HCT116 (cell line): Measurements from ENCODE around the gene WDHD1. TPM values are rescaled to one million over a fixed set of nuclear protein-coding genes. Genes with fewer than 3 reads are reported as not detected.
"Not testable (repeated sequence)": the region's sequence is repeated elsewhere in the genome, so short reads cannot be mapped to it uniquely, and the experiment has no call there.

ENCODE experiments used
- ATAC-seq: fragments of 200-7000 bp; cut with Tn5 transposase; 2 replicates; pipeline ENCODE4 v1.9.1; 2020; ENCODE audit warnings: mild to moderate bottlenecking, moderate library complexity
- BruUV-seq: library from RNA; stranded (reverse); fragments of 400-500 nt; replicated peaks from 2 replicates; lab custom pipeline; 2021; lab: Mats Ljungman, UMichigan
- CTCF ChIA-PET: fragments of 300-600 bp; sonication (Branson Sonifier 250); formaldehyde crosslinking; loops from one replicate; lab custom pipeline; 2021; ENCODE audit warnings: antibody characterized with exemption; lab: Charles Lee
- POLR2A ChIA-PET: fragments of 300-600, 350-600 bp; sonication (Branson Sonifier 250); formaldehyde crosslinking; loops from one replicate; lab custom pipeline; 2021; ENCODE audit warnings: antibody characterized with exemption; lab: Charles Lee
- RAD21 ChIA-PET, 2 experiments: fragments of 300-600 bp; sonication (Branson Sonifier 250); formaldehyde crosslinking; loops; one replicate each; lab custom pipeline; 2023; ENCODE audit warnings: low total read pairs in 2 of 2; ENCODE audit not compliant: uncharacterized antibody in 2 of 2, unreplicated experiment in 2 of 2, low non-redundant PET in 1 of 2; lab: Charles Lee
- DNase-seq: peaks from one replicate; pipeline ENCODE4 v3.0.0-alpha.2; 2010; ENCODE audit warnings: low read depth, low spot score
- H2AFZ ChIP-seq: fragments of 200-600 bp; shearing (Covaris generic), sonication (generic); 2 replicates; pipeline ENCODE4 v1.6.1; 2017; ENCODE audit warnings: low read depth, mixed run types, mixed read lengths, antibody characterized with exemption, low read length; ENCODE audit not compliant: poor library complexity, severe bottlenecking
- H3K27ac ChIP-seq: 2 replicates; pipeline ENCODE4 v1.5.1; 2012; ENCODE audit warnings: low read depth, low read length
- H3K27me3 ChIP-seq: fragments of 200-600 bp; sonication (generic); 2 replicates; pipeline ENCODE4 v1.6.1; 2016; ENCODE audit warnings: mixed run types, low read length, mixed read lengths; ENCODE audit not compliant: insufficient read depth
- H3K36me3 ChIP-seq, 2 experiments: fragments of 200-500 bp in 1 of 2; fragments of 200-600 bp in 1 of 2; sonication (Bioruptor generic) in 1 of 2; sonication (generic) in 1 of 2; 2 replicates each; pipeline versions ENCODE4 v1.5.1 to v1.6.1; 2014 to 2016; ENCODE audit warnings: low read length in 2 of 2, inconsistent platforms in 1 of 2, mixed read lengths in 1 of 2, mixed run types in 1 of 2; ENCODE audit not compliant: insufficient read depth in 2 of 2, control insufficient read depth in 1 of 2
- H3K4me1 ChIP-seq, 2 experiments: fragments of 200-600 bp in 1 of 2; sonication (generic) in 1 of 2; 2 replicates each; pipeline versions ENCODE4 v1.5.1 to v1.6.1; 2012 to 2017; ENCODE audit warnings: low read length in 2 of 2, inconsistent platforms in 1 of 2, mild to moderate bottlenecking in 1 of 2, mixed read lengths in 1 of 2, mixed run types in 1 of 2, moderate library complexity in 1 of 2; ENCODE audit not compliant: insufficient read depth in 2 of 2, control insufficient read depth in 1 of 2
- H3K4me2 ChIP-seq: fragments of 200-600 bp; sonication (generic); 2 replicates; pipeline ENCODE4 v1.6.1; 2017; ENCODE audit warnings: mixed run types, low read length, mixed read lengths
- H3K4me3 ChIP-seq, 2 experiments: fragments of 200-600 bp in 1 of 2; sonication (generic) in 1 of 2; replicated peaks in 1 of 2; 2 replicates each; pipeline ENCODE4 v1.5.1; 2011 to 2016; ENCODE audit warnings: low read length in 2 of 2, control low read depth in 1 of 2, low read depth in 1 of 2, mild to moderate bottlenecking in 1 of 2, mixed read lengths in 1 of 2, mixed run types in 1 of 2
- H3K79me2 ChIP-seq: fragments of 200-600 bp; sonication (generic); 2 replicates; pipeline ENCODE4 v1.6.1; 2017; ENCODE audit warnings: mild to moderate bottlenecking, mixed run types, low read length, moderate library complexity, mixed read lengths; ENCODE audit not compliant: insufficient read depth
- H3K9ac ChIP-seq: fragments of 200-600 bp; sonication (generic); 2 replicates; pipeline ENCODE4 v1.6.1; 2016; ENCODE audit warnings: low read length, mixed read lengths
- H3K9me2 ChIP-seq: fragments of 200-600 bp; sonication (generic), shearing (Covaris generic); 2 replicates; pipeline ENCODE4 v1.6.1; 2017; ENCODE audit warnings: mixed run types, mild to moderate bottlenecking, moderate library complexity; ENCODE audit not compliant: insufficient read depth
- H3K9me3 ChIP-seq, 2 experiments: fragments of 200-500 bp in 1 of 2; fragments of 200-600 bp in 1 of 2; sonication (Bioruptor generic) in 1 of 2; sonication (generic) in 1 of 2; 2 replicates each; pipeline ENCODE4 v1.6.1; 2014 to 2017; ENCODE audit warnings: low read length in 2 of 2, mixed read lengths in 2 of 2, inconsistent platforms in 1 of 2, low read depth in 1 of 2, mild to moderate bottlenecking in 1 of 2, mixed run types in 1 of 2, moderate library complexity in 1 of 2; ENCODE audit not compliant: control insufficient read depth in 1 of 2, insufficient read depth in 1 of 2
- H4K20me1 ChIP-seq: fragments of 200-600 bp; sonication (generic), shearing (Covaris generic); 2 replicates; pipeline ENCODE4 v1.6.1; 2017; ENCODE audit warnings: mixed run types, mild to moderate bottlenecking, moderate library complexity; ENCODE audit not compliant: insufficient read depth
- ATF3 ChIP-seq: IDR thresholded peaks from 2 replicates; pipeline ENCODE4 v1.6.1; 2012
- CBX3 ChIP-seq: IDR thresholded peaks from 2 replicates; pipeline ENCODE4 v1.6.1; 2012; ENCODE audit warnings: low read depth
- CEBPB ChIP-seq: IDR thresholded peaks from 2 replicates; pipeline ENCODE4 v1.6.1; 2012; ENCODE audit warnings: low read depth
- CTCF ChIP-seq, 3 experiments: fragments of 200-600 bp in 1 of 3; sonication (generic) in 1 of 3; IDR thresholded peaks in 2 of 3; conservative IDR thresholded peaks in 1 of 3; 2 replicates each; pipeline ENCODE4 v1.5.1; 2012 to 2017; ENCODE audit warnings: low read depth in 2 of 3, low read length in 2 of 3, antibody characterized with exemption in 1 of 3, borderline replicate concordance in 1 of 3, control low read depth in 1 of 3, mild to moderate bottlenecking in 1 of 3, mixed read lengths in 1 of 3, mixed run types in 1 of 3, moderate library complexity in 1 of 3; ENCODE audit not compliant: insufficient read depth in 1 of 3
- EGR1 ChIP-seq: IDR thresholded peaks from 2 replicates; pipeline ENCODE4 v1.6.1; 2012; ENCODE audit warnings: low read depth
- ELF1 ChIP-seq: IDR thresholded peaks from 2 replicates; pipeline ENCODE4 v1.6.1; 2012; ENCODE audit warnings: low read depth, borderline replicate concordance
- EZH2phosphoT487 ChIP-seq: fragments of 200-600 bp; IDR thresholded peaks from 2 replicates; pipeline ENCODE4 v1.6.1; 2018; ENCODE audit warnings: antibody characterized with exemption, borderline replicate concordance
- JUND ChIP-seq: IDR thresholded peaks from 2 replicates; pipeline ENCODE4 v1.6.1; 2012
- POLR2A ChIP-seq: IDR thresholded peaks from 2 replicates; pipeline ENCODE4 v1.7.0; 2011; ENCODE audit warnings: borderline replicate concordance; ENCODE audit not compliant: insufficient read depth, insufficient read length; ENCODE audit errors: extremely low read depth
- POLR2AphosphoS5 ChIP-seq: IDR thresholded peaks from 2 replicates; pipeline ENCODE4 v1.6.1; 2011; ENCODE audit warnings: mild to moderate bottlenecking, low read depth, low read length, moderate library complexity
- SRF ChIP-seq: IDR thresholded peaks from 2 replicates; pipeline ENCODE4 v1.6.1; 2012; ENCODE audit warnings: low read depth
- TCF7L2 ChIP-seq: IDR thresholded peaks from 2 replicates; pipeline ENCODE4 v1.7.0; 2011; ENCODE audit warnings: borderline replicate concordance, inconsistent platforms; ENCODE audit not compliant: insufficient read depth, insufficient read length; ENCODE audit errors: extremely low read depth
- YY1 ChIP-seq: IDR thresholded peaks from 2 replicates; pipeline ENCODE4 v1.6.1; 2011; ENCODE audit warnings: low read length, low read depth, moderate library complexity, mild to moderate bottlenecking; ENCODE audit not compliant: insufficient replicate concordance; ENCODE audit errors: extremely low read depth
- ZBTB33 ChIP-seq: IDR thresholded peaks from 2 replicates; pipeline ENCODE4 v1.6.1; 2011; ENCODE audit warnings: mild to moderate bottlenecking, low read length, moderate library complexity; ENCODE audit not compliant: insufficient replicate concordance; ENCODE audit errors: extremely low read depth
- intact Hi-C: fragments of 100-400 bp; cut with micrococcal nuclease; formaldehyde crosslinking; loops from 2 replicates; pipeline ENCODE4 v1.10.0; 2022
- total RNA-seq: library from RNA; stranded (reverse); gene quantifications from one replicate; pipeline ENCODE4 v1.2.1, GENCODE V29; 2021; ENCODE audit not compliant: unreplicated experiment
- TF ChIP-seq, protein P1 (sequence below): IDR thresholded peaks from 2 replicates; pipeline ENCODE4 v1.6.1; 2012

Gene WDHD1
- total RNA-seq, 1 experiment from 2014 or later, result 44.3 TPM

DNA sequence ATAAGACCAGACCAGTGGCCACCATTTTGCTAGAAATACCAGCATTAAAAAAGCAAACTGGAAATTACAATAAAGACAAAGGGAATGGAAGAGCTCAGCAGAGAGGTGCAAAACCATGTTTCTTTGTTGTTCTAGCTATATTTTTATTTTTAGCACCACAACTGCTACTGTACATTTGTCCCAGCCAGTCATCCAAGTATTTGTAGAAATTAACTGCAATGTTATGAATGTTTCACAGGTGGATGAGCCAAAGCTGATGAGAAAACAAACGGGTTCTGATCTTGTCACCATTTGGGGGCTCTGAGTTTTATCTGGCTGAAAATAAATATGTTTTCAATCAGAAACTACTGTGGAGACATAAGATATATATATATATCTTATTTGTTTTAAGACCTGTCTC, 99.3 kb downstream of the WDHD1 start:
- ChIA-PET CTCF (no interaction called here), POLR2A (no interaction called here), RAD21 (no interaction called here)
- DNase-seq, result no peak
- Histone ChIP-seq H3K36me3 (no peaks in the 10 kb centered on the region), H3K27me3 (no peaks in the 10 kb centered on the region), H3K9me2 (no peaks in the 10 kb centered on the region), H4K20me1 (no peaks in the 10 kb centered on the region), H3K9ac (no peak overlapping the region), H3K79me2 (no peaks in the 10 kb centered on the region), H3K27ac (no peak overlapping the region), H3K4me3 (no peak overlapping the region), H2AFZ (no peak overlapping the region), H3K9me3 (no peaks in the 10 kb centered on the region), H3K4me2 (no peak overlapping the region), H3K4me1 (no peaks in the 10 kb centered on the region)
- intact Hi-C loops, result no loop called here
- no peak for ATAC-seq
- TF ChIP-seq SRF, result no peak
- no peak for TF ChIP-seq POLR2AphosphoS5
- TF ChIP-seq EGR1, result no peak
- no peak for TF ChIP-seq ATF3
- no peak for TF ChIP-seq TCF7L2
- no peak for TF ChIP-seq EZH2phosphoT487
- no peak for TF ChIP-seq CEBPB
- no peak for TF ChIP-seq POLR2A
- no peak for TF ChIP-seq YY1
- TF ChIP-seq ELF1, result no peak
- no peak for TF ChIP-seq ZBTB33
- TF ChIP-seq, protein P1, sequence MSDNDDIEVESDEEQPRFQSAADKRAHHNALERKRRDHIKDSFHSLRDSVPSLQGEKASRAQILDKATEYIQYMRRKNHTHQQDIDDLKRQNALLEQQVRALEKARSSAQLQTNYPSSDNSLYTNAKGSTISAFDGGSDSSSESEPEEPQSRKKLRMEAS, result no peak
- TF ChIP-seq CTCF (IDR thresholded peaks at IDR 0.05 in 2 of 3, conservative IDR thresholded peaks at IDR 0.05 in 1 of 3; ENCODE audit: borderline replicate concordance in 1 of 3, insufficient read depth in 1 of 3, low read depth in 2 of 3, low read length in 2 of 3), result no peak
- TF ChIP-seq JUND, result no peak
- no peak for TF ChIP-seq CBX3
- BruUV-seq, result no TSS peak

DNA sequence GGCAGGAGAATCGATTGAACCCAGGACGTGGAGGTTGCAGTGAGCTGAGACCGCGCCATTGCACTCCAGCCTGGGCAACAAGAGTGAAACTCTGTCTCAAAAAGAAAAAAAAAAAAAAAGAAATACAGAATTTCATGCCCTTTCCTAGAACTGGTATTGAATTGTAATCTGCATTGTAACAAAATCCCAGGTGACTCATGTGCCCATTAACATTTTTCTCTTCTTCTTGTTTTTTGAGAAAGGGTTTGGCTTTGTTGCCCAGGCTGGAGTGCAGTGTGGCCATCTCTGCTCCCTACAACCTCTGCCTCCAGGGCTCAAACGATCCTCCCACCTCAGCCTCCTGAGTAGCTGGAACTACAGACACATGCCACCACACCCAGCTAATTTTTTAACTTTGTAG, 100.3 kb downstream of the WDHD1 start:
- H3K9me2 ChIP-seq, H4K20me1 ChIP-seq, H3K27me3 ChIP-seq, H3K4me3 ChIP-seq, H3K79me2 ChIP-seq, H3K4me2 ChIP-seq, H3K27ac ChIP-seq, BruUV-seq, intact Hi-C loops, H3K9me3 ChIP-seq, CTCF ChIA-PET, H3K4me1 ChIP-seq, ATAC-seq, H3K36me3 ChIP-seq, DNase-seq, POLR2A ChIA-PET, RAD21 ChIA-PET, H3K9ac ChIP-seq, H2AFZ ChIP-seq: not testable (repeated sequence)
